HG03575 (cell line): ENCODE measurements around the gene LPAR5.

Experiments
- ATAC-seq: cut with Tn5 transposase; IDR thresholded peaks from one replicate; pipeline ENCODE4 v1.9.1; 2021; ENCODE audit not compliant: unreplicated experiment, insufficient number of reproducible peaks, low FRiP score; ENCODE audit errors: extremely low read depth

LPAR5 gene

GRCh38 chr12:6635856-6636531, at the start of gene LPAR5:
TSS of gene LPAR5 (minus strand) at chr12:6635959. CDS start at chr12:6621248, 14,711 bp downstream.
- no peak for ATAC-seq

GRCh38 chr12:6684609-6685008, 48.9 kb upstream of the LPAR5 start:
- no peak for ATAC-seq

GRCh38 chr12:6676962-6677361, 41.2 kb upstream of the LPAR5 start:
- no peak for ATAC-seq

DNA sequence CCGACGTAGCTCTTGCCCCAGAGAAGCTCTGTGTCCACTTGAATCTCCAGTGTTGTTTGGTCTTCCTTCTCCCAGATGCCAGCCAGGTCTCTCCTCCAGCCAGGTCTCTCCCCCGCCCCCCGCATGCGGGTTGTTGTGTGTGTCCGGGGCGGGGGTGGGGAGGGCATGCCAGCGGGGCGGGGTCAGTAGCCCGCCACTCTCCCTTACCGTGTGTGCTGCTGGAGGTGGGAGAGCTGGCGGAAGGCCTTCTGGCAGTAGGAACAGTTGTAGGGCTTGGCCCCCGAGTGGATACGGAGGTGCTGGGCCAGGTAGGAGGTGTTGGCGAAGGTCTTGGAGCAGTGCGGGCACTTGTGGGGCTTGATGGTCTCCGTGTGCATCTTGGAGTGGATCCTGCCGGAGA, 36.4 kb upstream of the LPAR5 start:
- ATAC-seq: no peak

- ATAC-seq: no peak
These were observed 31.9 kb upstream of the LPAR5 start for GRCh38 chr12:6667559-6668210.

DNA sequence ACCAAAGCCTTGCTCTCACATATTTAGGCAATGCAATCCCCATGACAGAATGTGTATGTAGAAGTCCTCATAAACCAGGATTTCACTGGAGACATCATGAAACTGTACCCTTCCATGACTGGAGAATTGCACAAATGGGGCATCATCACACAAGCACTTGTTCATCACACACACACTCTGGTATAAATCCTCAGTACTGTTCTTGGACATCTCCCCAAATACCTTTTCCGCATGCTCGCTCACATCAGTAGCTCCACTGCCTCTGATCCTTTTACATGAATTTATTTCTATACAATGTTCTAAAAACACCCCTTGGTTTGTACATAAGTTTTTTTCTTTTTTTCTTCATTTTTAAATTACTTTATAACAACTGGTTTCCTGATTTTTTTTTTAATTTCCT, 30.5 kb upstream of the LPAR5 start:
- no peak for ATAC-seq

- ATAC-seq: no peak
These were observed 29.1 kb upstream of the LPAR5 start for GRCh38 chr12:6664902-6665301.

GRCh38 chr12:6662906-6663742, 27.4 kb upstream of the LPAR5 start, which contains the start of gene ING4:
TSS of gene ING4 (minus strand) at chr12:6663119. CDS start at chr12:6663101, 18 bp downstream.
- peak; percentile 69 for ATAC-seq

- no peak for ATAC-seq
These were observed 26.8 kb upstream of the LPAR5 start for GRCh38 chr12:6662602-6662905.

GRCh38 chr12:6653987-6654386, 18.2 kb upstream of the LPAR5 start:
- ATAC-seq: no peak

- ATAC-seq: no peak
These were observed 17.6 kb upstream of the LPAR5 start for GRCh38 chr12:6653342-6653741.

GRCh38 chr12:6652391-6652790, 16.6 kb upstream of the LPAR5 start:
- ATAC-seq: no peak

DNA sequence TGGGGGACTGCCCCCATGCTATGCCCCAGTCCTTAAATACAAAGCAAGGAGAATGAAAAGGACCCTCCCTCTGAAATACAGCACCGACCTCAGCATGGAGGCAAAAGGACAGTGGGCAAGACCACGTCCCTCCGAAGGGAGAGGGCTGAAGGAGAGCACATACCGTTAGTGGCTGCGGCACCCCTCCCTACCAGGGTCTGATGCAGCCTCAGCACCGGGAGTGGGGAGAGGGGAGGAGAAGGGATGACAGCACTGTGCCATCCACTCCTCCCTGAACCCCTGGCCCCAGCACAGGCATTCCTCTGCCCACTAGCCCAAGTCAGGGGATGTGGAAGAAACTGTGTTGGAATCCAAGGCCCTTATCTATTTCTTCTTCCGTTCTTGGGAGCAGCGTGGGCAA, 15.1 kb upstream of the LPAR5 start:
- ATAC-seq: no peak

GRCh38 chr12:6647083-6647604, 11.4 kb upstream of the LPAR5 start, which contains the start of gene ACRBP:
TSS of gene ACRBP (minus strand) at chr12:6647432. CDS start at chr12:6647366, 66 bp downstream.
- ATAC-seq: no peak

- ATAC-seq: no peak
These were observed 10.7 kb upstream of the LPAR5 start for GRCh38 chr12:6646276-6647082.

- no peak for ATAC-seq
These were observed 9.1 kb upstream of the LPAR5 start for GRCh38 chr12:6644903-6645302.

GRCh38 chr12:6644257-6644596, 8.5 kb upstream of the LPAR5 start:
- ATAC-seq: no peak

DNA sequence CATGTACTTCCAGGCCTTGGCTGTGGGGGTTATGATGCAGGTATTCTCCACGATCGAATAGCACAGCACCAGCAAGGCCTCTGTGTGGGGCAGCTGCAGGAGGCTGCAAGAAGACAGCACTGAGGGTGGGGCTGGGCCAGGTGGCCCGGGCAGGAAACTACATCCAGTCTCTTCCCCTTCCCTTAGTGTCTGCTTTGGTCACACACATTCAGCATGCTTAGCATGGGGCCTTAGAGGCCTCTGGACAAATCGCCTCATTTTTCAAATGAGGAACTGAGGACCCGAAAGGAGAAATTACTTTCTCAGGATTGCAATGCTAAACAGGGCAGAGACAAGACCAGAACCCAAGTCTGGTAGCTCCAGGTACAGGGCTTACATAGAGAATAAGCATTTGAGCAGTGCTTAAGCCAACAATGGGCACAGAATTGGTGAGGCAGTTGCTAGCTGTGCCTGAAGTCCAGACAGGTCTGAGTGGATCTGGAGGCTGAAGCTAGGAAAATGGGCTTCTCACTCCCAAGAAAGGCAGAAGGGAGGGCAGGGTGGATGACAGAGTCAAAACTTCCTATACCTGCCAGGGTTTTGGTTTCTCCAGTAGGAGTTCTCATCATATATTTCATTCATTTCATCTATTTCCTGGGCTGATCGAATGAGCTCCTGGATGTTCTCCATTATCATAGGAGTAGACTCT, 8.0 kb upstream of the LPAR5 start:
- no peak for ATAC-seq
